PC-9 (cell line): ENCODE results near the gene TOX2. TPM values are rescaled to one million over a fixed set of nuclear protein-coding genes. Genes with fewer than 3 reads are reported as not detected.

Experiments
- BruUV-seq: library from RNA; stranded (reverse); fragments of 400-500 nt; replicated peaks from 2 replicates; lab custom pipeline; 2021; lab: Mats Ljungman, UMichigan
- CTCF ChIA-PET: fragments of 300-600 bp; sonication (Branson Sonifier 250); formaldehyde crosslinking; loops from one replicate; lab custom pipeline; 2022; ENCODE audit warnings: antibody characterized with exemption; lab: Charles Lee
- POLR2A ChIA-PET: fragments of 300-600 bp; sonication (Branson Sonifier 250); formaldehyde crosslinking; loops from one replicate; lab custom pipeline; 2022; ENCODE audit warnings: antibody characterized with exemption; ENCODE audit not compliant: unreplicated experiment; lab: Charles Lee
- DNase-seq, 2 experiments: peaks; one replicate each; pipeline versions ENCODE4 v3.0.0 to v3.0.0-alpha.2; 2015 to 2022; ENCODE audit warnings: mixed read lengths in 1 of 2
- H2AFZ ChIP-seq: fragments of 200-600 bp; sonication (generic); 2 replicates; pipeline ENCODE4 v1.8.1; 2017; ENCODE audit warnings: antibody characterized with exemption
- H3F3A ChIP-seq: fragments of 200-600 bp; sonication (generic); 2 replicates; pipeline ENCODE4 v1.8.1; 2017; ENCODE audit warnings: antibody characterized with exemption, mild to moderate bottlenecking, low read depth; ENCODE audit not compliant: insufficient read depth
- H3K27ac ChIP-seq: fragments of 200-600 bp; sonication (generic); 2 replicates; pipeline ENCODE4 v1.6.1; 2016; ENCODE audit warnings: mixed run types
- H3K27me3 ChIP-seq: fragments of 200-600 bp; sonication (generic); 2 replicates; pipeline ENCODE4 v1.6.1; 2016; ENCODE audit warnings: low read depth, mixed run types; ENCODE audit not compliant: insufficient read depth
- H3K36me3 ChIP-seq: fragments of 200-600 bp; sonication (generic); 2 replicates; pipeline ENCODE4 v1.6.1; 2016; ENCODE audit warnings: low read depth, mixed run types
- H3K4me1 ChIP-seq: fragments of 200-600 bp; sonication (generic); replicated peaks from 2 replicates; pipeline ENCODE4 v1.6.1; 2016; ENCODE audit warnings: mixed run types; ENCODE audit not compliant: insufficient read depth
- H3K4me2 ChIP-seq: fragments of 200-600 bp; sonication (generic); 2 replicates; pipeline ENCODE4 v1.6.1; 2017; ENCODE audit warnings: mixed run types
- H3K4me3 ChIP-seq: fragments of 200-600 bp; sonication (generic); 2 replicates; pipeline ENCODE4 v1.6.1; 2016; ENCODE audit warnings: mixed run types
- H3K79me2 ChIP-seq: fragments of 200-600 bp; sonication (generic); 2 replicates; pipeline ENCODE4 v1.6.1; 2017; ENCODE audit warnings: low read depth, mixed run types
- H3K9me2 ChIP-seq: fragments of 200-600 bp; sonication (generic); 2 replicates; pipeline ENCODE4 v1.8.1; 2017; ENCODE audit warnings: mild to moderate bottlenecking; ENCODE audit not compliant: insufficient read depth
- H3K9me3 ChIP-seq: fragments of 200-600 bp; sonication (generic); 2 replicates; pipeline ENCODE4 v1.8.1; 2016; ENCODE audit warnings: low read depth; ENCODE audit not compliant: insufficient read depth
- H4K20me1 ChIP-seq: fragments of 200-600 bp; sonication (generic); 2 replicates; pipeline ENCODE4 v1.8.1; 2017; ENCODE audit not compliant: insufficient read depth
- EZH2 ChIP-seq: fragments of 200-600 bp; sonication (generic); IDR thresholded peaks from 2 replicates; pipeline ENCODE4 v1.8.0; 2017; ENCODE audit warnings: antibody characterized with exemption, low read depth
- intact Hi-C: fragments of 100-400 bp; cut with micrococcal nuclease; formaldehyde crosslinking; loops from one replicate; pipeline ENCODE4 v1.10.0; 2022; ENCODE audit not compliant: unreplicated experiment
- total RNA-seq: library from RNA; stranded (reverse); gene quantifications from 2 replicates; pipeline ENCODE4 v1.2.3, GENCODE V29; 2021
- TF ChIP-seq, protein P1 (sequence below): fragments of 200-600 bp; sonication (generic); conservative IDR thresholded peaks from 2 replicates; pipeline ENCODE4 v1.6.1; 2017; ENCODE audit warnings: mixed run types, antibody characterized with exemption, mild to moderate bottlenecking, moderate library complexity

The TOX2 gene
- total RNA-seq, 1 experiment from 2014 or later = 30.1 TPM

DNA sequence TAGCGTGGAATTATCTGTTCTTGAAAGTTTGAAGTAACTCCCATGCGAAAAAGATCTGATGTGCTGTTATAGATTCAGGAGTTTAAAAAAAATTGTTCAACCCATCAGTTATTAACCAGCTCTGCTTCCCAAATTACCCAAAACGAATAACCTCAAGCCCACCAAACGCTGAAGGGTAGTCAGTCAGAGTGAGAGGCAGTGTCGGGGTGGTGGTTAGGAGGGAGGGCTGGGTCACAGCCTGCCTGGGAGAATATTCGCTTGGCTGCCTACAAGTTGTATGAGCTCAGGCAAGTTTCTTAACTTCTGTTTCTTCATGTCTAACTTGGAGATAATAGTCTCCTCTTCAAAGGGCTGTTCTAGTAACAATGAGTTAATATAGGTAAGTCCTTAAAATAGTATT is 157.7 kb downstream of the TOX2 start:
- no peak for TF ChIP-seq EZH2
- TF ChIP-seq, protein P1, sequence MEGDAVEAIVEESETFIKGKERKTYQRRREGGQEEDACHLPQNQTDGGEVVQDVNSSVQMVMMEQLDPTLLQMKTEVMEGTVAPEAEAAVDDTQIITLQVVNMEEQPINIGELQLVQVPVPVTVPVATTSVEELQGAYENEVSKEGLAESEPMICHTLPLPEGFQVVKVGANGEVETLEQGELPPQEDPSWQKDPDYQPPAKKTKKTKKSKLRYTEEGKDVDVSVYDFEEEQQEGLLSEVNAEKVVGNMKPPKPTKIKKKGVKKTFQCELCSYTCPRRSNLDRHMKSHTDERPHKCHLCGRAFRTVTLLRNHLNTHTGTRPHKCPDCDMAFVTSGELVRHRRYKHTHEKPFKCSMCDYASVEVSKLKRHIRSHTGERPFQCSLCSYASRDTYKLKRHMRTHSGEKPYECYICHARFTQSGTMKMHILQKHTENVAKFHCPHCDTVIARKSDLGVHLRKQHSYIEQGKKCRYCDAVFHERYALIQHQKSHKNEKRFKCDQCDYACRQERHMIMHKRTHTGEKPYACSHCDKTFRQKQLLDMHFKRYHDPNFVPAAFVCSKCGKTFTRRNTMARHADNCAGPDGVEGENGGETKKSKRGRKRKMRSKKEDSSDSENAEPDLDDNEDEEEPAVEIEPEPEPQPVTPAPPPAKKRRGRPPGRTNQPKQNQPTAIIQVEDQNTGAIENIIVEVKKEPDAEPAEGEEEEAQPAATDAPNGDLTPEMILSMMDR = no peak
- ChIA-PET POLR2A (no interaction called here), CTCF (no interaction called here)
- no peaks in the 10 kb centered on the region for H3K9me3 ChIP-seq
- H3K79me2 ChIP-seq = no peaks in the 10 kb centered on the region
- intact Hi-C loops = no loop called here
- H3K4me2 ChIP-seq = no peak overlapping the region
- no peaks in the 10 kb centered on the region for H3K27me3 ChIP-seq
- no peak overlapping the region for H3K4me3 ChIP-seq
- no peaks in the 10 kb centered on the region for H4K20me1 ChIP-seq
- no peaks in the 10 kb centered on the region for H3K9me2 ChIP-seq
- peaks cover 4% of the 10 kb centered on the region; the same call in 1 of the 2 replicates for H3K36me3 ChIP-seq
- peaks cover 10% of the 10 kb centered on the region for H3K4me1 ChIP-seq
- BruUV-seq = no TSS peak
- H2AFZ ChIP-seq = no peak overlapping the region
- DNase-seq = no peak
- H3K27ac ChIP-seq = no peak overlapping the region
- peaks cover 25% of the 10 kb centered on the region for H3F3A ChIP-seq

- TF ChIP-seq EZH2 = no peak
- TF ChIP-seq, protein P1 = no peak
- DNase-seq = no peak
- H3K9me2 ChIP-seq = no peaks in the 10 kb centered on the region
- H3K4me3 ChIP-seq = no peak overlapping the region
- H3K27ac ChIP-seq = no peak overlapping the region
- intact Hi-C loops = no loop called here
- no peaks in the 10 kb centered on the region for H3K9me3 ChIP-seq
- no peak overlapping the region for H3K4me2 ChIP-seq
- peaks cover 25% of the 10 kb centered on the region for H3F3A ChIP-seq
- POLR2A ChIA-PET = no interaction called here
- H3K79me2 ChIP-seq = no peaks in the 10 kb centered on the region
- H2AFZ ChIP-seq = no peak overlapping the region
- H3K36me3 ChIP-seq = peaks cover 4% of the 10 kb centered on the region; the same call in 1 of the 2 replicates
- BruUV-seq = no TSS peak
- H3K27me3 ChIP-seq = no peaks in the 10 kb centered on the region
- H3K4me1 ChIP-seq = peaks cover 10% of the 10 kb centered on the region
- H4K20me1 ChIP-seq = no peaks in the 10 kb centered on the region
- CTCF ChIA-PET = no interaction called here
These were observed 158.5 kb downstream of the TOX2 start for GRCh38 chr20:44073011-44073674.

DNA sequence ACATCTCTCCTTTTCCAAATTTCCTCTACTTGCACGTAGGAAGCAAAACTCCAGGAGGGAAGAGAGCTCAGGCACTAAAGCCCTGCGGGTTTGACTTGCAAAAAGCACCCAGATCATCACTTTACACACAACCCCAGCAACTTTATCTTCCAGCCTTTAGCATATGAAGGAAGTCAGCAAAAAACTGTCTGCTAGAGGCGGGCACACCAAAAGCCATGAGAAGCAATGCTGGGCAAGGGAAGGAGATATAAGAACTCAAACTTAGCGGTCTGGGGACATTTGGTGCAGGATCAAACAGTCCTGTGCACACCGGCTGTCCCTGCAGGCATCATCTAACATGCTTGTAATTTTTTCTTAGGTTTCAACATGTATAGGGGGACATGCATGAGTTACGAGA is 159.0 kb downstream of the TOX2 start:
- DNase-seq = no peak
- H3K9me2 ChIP-seq = no peaks in the 10 kb centered on the region
- H3K4me2 ChIP-seq = no peak overlapping the region
- no peaks in the 10 kb centered on the region for H3K27me3 ChIP-seq
- peaks cover 10% of the 10 kb centered on the region for H3K4me1 ChIP-seq
- no peak for TF ChIP-seq EZH2
- TF ChIP-seq, protein P1 = no peak
- no peak overlapping the region for H3K4me3 ChIP-seq
- no TSS peak for BruUV-seq
- ChIA-PET CTCF (no interaction called here), POLR2A (no interaction called here)
- H3F3A ChIP-seq = peaks cover 24% of the 10 kb centered on the region
- H2AFZ ChIP-seq = no peak overlapping the region
- no peak overlapping the region for H3K27ac ChIP-seq
- no peaks in the 10 kb centered on the region for H3K9me3 ChIP-seq
- H4K20me1 ChIP-seq = no peaks in the 10 kb centered on the region
- H3K36me3 ChIP-seq = peaks cover 4% of the 10 kb centered on the region; the same call in 1 of the 2 replicates
- no peaks in the 10 kb centered on the region for H3K79me2 ChIP-seq
- intact Hi-C loops = no loop called here
